K562 (cell line): ENCODE measurements around the gene RAD51D. TPM values are rescaled to one million over a fixed set of nuclear protein-coding genes. Genes with fewer than 3 reads are reported as not detected.

Experiments used
- ARID2 ChIP-seq: fragments of 450-650 bp; IDR thresholded peaks from 2 replicates; pipeline ENCODE4 v1.6.1; 2017; ENCODE audit warnings: antibody characterized with exemption, mild to moderate bottlenecking
- BRD4 ChIP-seq: fragments of 200-600 bp; sonication (generic); IDR thresholded peaks from 2 replicates; pipeline ENCODE4 v1.6.1; 2017; ENCODE audit warnings: inconsistent platforms
- E2F5 ChIP-seq: sonication (generic); formaldehyde crosslinking; IDR thresholded peaks from 2 replicates; pipeline ENCODE4 v1.8.0; 2022; ENCODE audit warnings: mild to moderate bottlenecking, missing genetic modification reagents
- E2F6 ChIP-seq, 2 experiments: IDR thresholded peaks; 2 replicates each; pipeline ENCODE4 v1.6.1; 2011; ENCODE audit warnings: borderline replicate concordance in 1 of 2, control low read depth in 1 of 2, low read depth in 1 of 2, low read length in 1 of 2, mild to moderate bottlenecking in 1 of 2, mixed read lengths in 1 of 2, moderate library complexity in 1 of 2; ENCODE audit not compliant: insufficient read depth in 1 of 2, insufficient read length in 1 of 2, poor library complexity in 1 of 2, severe bottlenecking in 1 of 2; ENCODE audit errors: extremely low read depth in 1 of 2
- ELF4 ChIP-seq: fragments of 450-650 bp; formaldehyde crosslinking; IDR thresholded peaks from 2 replicates; pipeline ENCODE4 v1.4.0; 2022; ENCODE audit warnings: missing genetic modification characterization
- EP400 ChIP-seq: fragments of 450-650 bp; IDR thresholded peaks from 2 replicates; pipeline ENCODE4 v1.6.1; 2017; ENCODE audit warnings: antibody characterized with exemption, mild to moderate bottlenecking, moderate library complexity
- GABPA ChIP-seq: fragments of 200-800 bp; sonication (Bioruptor generic); conservative IDR thresholded peaks from 2 replicates; pipeline ENCODE4 v1.6.1; 2016; ENCODE audit warnings: low read depth, missing genetic modification characterization, missing compliant biosample characterization
- HMG20A ChIP-seq: fragments of 450-650 bp; formaldehyde crosslinking; conservative IDR thresholded peaks from 2 replicates; pipeline ENCODE4 v1.4.0; 2020; ENCODE audit warnings: mild to moderate bottlenecking, mixed read lengths
- KAT8 ChIP-seq: fragments of 450-650 bp; IDR thresholded peaks from 2 replicates; pipeline ENCODE4 v1.6.1; 2016; ENCODE audit warnings: low read depth, mild to moderate bottlenecking
- KDM5B ChIP-seq: fragments of 200-600 bp; sonication (generic); IDR thresholded peaks from 2 replicates; pipeline ENCODE4 v1.6.1; 2012; ENCODE audit warnings: low read depth, mild to moderate bottlenecking, moderate library complexity, low read length, control low read depth, inconsistent platforms; ENCODE audit not compliant: insufficient replicate concordance
- KLF13 ChIP-seq: fragments of 450-650 bp; IDR thresholded peaks from 2 replicates; pipeline ENCODE4 v1.6.1; 2016; ENCODE audit warnings: missing genetic modification characterization, low read depth, mild to moderate bottlenecking, missing compliant biosample characterization, moderate library complexity, borderline replicate concordance
- KLF6 ChIP-seq: fragments of 250-450 bp; sonication (Bioruptor Pico); IDR thresholded peaks from 2 replicates; pipeline ENCODE4 v1.4.0; 2020; ENCODE audit warnings: mild to moderate bottlenecking, moderate library complexity, borderline replicate concordance
- NCOR1 ChIP-seq: fragments of 450-650 bp; IDR thresholded peaks from 2 replicates; pipeline ENCODE4 v1.6.1; 2016; ENCODE audit warnings: mild to moderate bottlenecking, moderate library complexity
- NR3C1 ChIP-seq: sonication (generic); formaldehyde crosslinking; IDR thresholded peaks from 2 replicates; pipeline ENCODE4 v1.8.1; 2022; ENCODE audit warnings: missing genetic modification reagents
- OTX1 ChIP-seq: fragments of 450-650 bp; formaldehyde crosslinking; IDR thresholded peaks from 2 replicates; pipeline ENCODE4 v1.4.0; 2022; ENCODE audit warnings: mild to moderate bottlenecking
- PML ChIP-seq: IDR thresholded peaks from 2 replicates; pipeline ENCODE4 v1.6.1; 2012; ENCODE audit warnings: low read length, inconsistent platforms
- RBM22 ChIP-seq: fragments of 200-400 bp; formaldehyde crosslinking; IDR thresholded peaks from 2 replicates; pipeline ENCODE4 v1.6.1; 2018; ENCODE audit warnings: low read length, low read depth; ENCODE audit not compliant: poor library complexity, severe bottlenecking
- RFX7 ChIP-seq: fragments of 250-450 bp; sonication (Bioruptor Pico); IDR thresholded peaks from 2 replicates; pipeline ENCODE4 v1.5.1; 2021; ENCODE audit warnings: mild to moderate bottlenecking
- RHOXF2B ChIP-seq: fragments of 250-450 bp; sonication (Bioruptor Pico); conservative IDR thresholded peaks from 2 replicates; pipeline ENCODE4 v1.5.1; 2021
- TCF3 ChIP-seq: sonication (generic); formaldehyde crosslinking; IDR thresholded peaks from 2 replicates; pipeline ENCODE4 v1.4.0; 2020; ENCODE audit warnings: mild to moderate bottlenecking, missing genetic modification reagents
- TEAD1 ChIP-seq, 2 experiments: fragments of 450-650 bp in 1 of 2; sonication (generic) in 1 of 2; formaldehyde crosslinking; IDR thresholded peaks; 2 replicates each; pipeline versions ENCODE4 v1.4.0 to v1.8.0; 2020 to 2022; ENCODE audit warnings: mild to moderate bottlenecking in 2 of 2, missing genetic modification reagents in 1 of 2
- TSHZ1 ChIP-seq: fragments of 250-450 bp; sonication (Bioruptor Pico); IDR thresholded peaks from 2 replicates; pipeline ENCODE4 v1.4.0; 2020; ENCODE audit warnings: mild to moderate bottlenecking, moderate library complexity
- ZNF12 ChIP-seq: sonication (generic); formaldehyde crosslinking; IDR thresholded peaks from 2 replicates; pipeline ENCODE4 v1.4.0; 2020; ENCODE audit warnings: mild to moderate bottlenecking, missing genetic modification reagents
- ZNF311 ChIP-seq: fragments of 250-450 bp; sonication (Bioruptor Pico); IDR thresholded peaks from 2 replicates; pipeline ENCODE4 v1.4.0; 2020; ENCODE audit warnings: mild to moderate bottlenecking, moderate library complexity
- polyA plus RNA-seq, 8 experiments: library from polyadenylated mRNA; depleted of rRNA in 4 of 8; stranded (reverse) in 5 of 8; unstranded in 3 of 8; fragments of >200 nt; fragmentation: Nextera tagmentation in 2 of 8; fragmentation: Illumina TruSeq in 1 of 8; extraction: Ambion mirVana in 2 of 8; extraction: Trizol in 1 of 8; gene quantifications; 2 replicates each; pipeline versions ENCODE4 v1.2.1 to v1.2.3, GENCODE V29; 2011 to 2014; ENCODE audit warnings: inconsistent platforms in 1 of 8, missing spikeins in 1 of 8
- total RNA-seq, 7 experiments: library from RNA; depleted of rRNA in 6 of 7; stranded (reverse); fragments of >200 nt in 6 of 7; fragmentation: Illumina TruSeq in 2 of 7; extraction: Trizol in 2 of 7; gene quantifications; 2 replicates each; pipeline versions ENCODE4 v1.2.1 to v1.2.3, GENCODE V29; 2011 to 2021; ENCODE audit warnings: low replicate concordance in 1 of 7

The RAD51D gene
- total and polyA plus RNA-seq, 9 of the 15 experiments (the other 6 are each of a cell fraction or from before 2014, with no cell fraction given) = 2.2 to 16.9 (median 8.7) TPM

- TF ChIP-seq TSHZ1 (no peak), NCOR1 (no peak; the same call in 1 of the 2 replicates), OTX1 (CRISPR knock-in tag) (0 out of 2 replicates have a peak, but pooled peaks have one; percentile 5), KDM5B (no peak), TEAD1 (CRISPR knock-in tag; IDR thresholded peaks at IDR 0.05) (peak in 1 of 2 experiments; percentile 63; a peak in 1 of 4 replicates), KLF6 (no peak), EP400 (peak; percentile 99), RFX7 (CRISPR knock-in tag) (no peak), KLF13 (peak; percentile 84; the same call in 1 of the 2 replicates), NR3C1 (CRISPR knock-in tag) (no peak), RHOXF2B (no peak), KAT8 (no peak), HMG20A (no peak), ZNF12 (CRISPR knock-in tag) (no peak), TCF3 (CRISPR knock-in tag) (no peak), ARID2 (no peak), E2F6 (IDR thresholded peaks at IDR 0.05; ENCODE audit: borderline replicate concordance in 1 of 2, extremely low read depth in 1 of 2, insufficient read depth in 1 of 2, insufficient read length in 1 of 2, low read depth in 1 of 2, low read length in 1 of 2, poor library complexity in 1 of 2, severe bottlenecking in 1 of 2) (peak; percentile 74 to 80), E2F5 (CRISPR knock-in tag) (no peak), GABPA (tag) (no peak), ZNF311 (no peak), BRD4 (no peak), RBM22 (no peak), ELF4 (CRISPR knock-in tag) (no peak), PML (no peak; the same call in 1 of the 2 replicates)
Observed at GRCh38 chr17:35141681-35142466, 22.2 kb upstream of the RAD51D start, which contains the start of gene NLE1 (continued).
